IMR-90 (cell line): ENCODE measurements around the gene TNS1.

Experiments used
- CHD1 ChIP-seq: IDR thresholded peaks from 2 replicates; pipeline ENCODE4 v1.6.1; 2012; ENCODE audit warnings: low read depth, low read length, improper control_type of control experiment
- CTCF ChIP-seq: conservative IDR thresholded peaks from 2 replicates; pipeline ENCODE4 v1.5.1; 2012; ENCODE audit warnings: mild to moderate bottlenecking, low read depth, low read length, improper control_type of control experiment
- FOS ChIP-seq: fragments of 150-350 bp; IDR thresholded peaks from 2 replicates; pipeline ENCODE4 v1.6.1; 2016; ENCODE audit warnings: low read depth, low read length
- MAZ ChIP-seq: IDR thresholded peaks from 2 replicates; pipeline ENCODE4 v1.6.1; 2012; ENCODE audit warnings: low read depth, mild to moderate bottlenecking, low read length, improper control_type of control experiment, moderate library complexity, borderline replicate concordance
- MXI1 ChIP-seq: IDR thresholded peaks from 2 replicates; pipeline ENCODE4 v1.6.1; 2012; ENCODE audit warnings: low read depth, mild to moderate bottlenecking, low read length, moderate library complexity, borderline replicate concordance
- POLR2A ChIP-seq: IDR thresholded peaks from 2 replicates; pipeline ENCODE4 v1.6.1; 2012; ENCODE audit warnings: mild to moderate bottlenecking, low read depth, low read length
- RAD21 ChIP-seq: IDR thresholded peaks from 2 replicates; pipeline ENCODE4 v1.6.1; 2012; ENCODE audit warnings: low read length, improper control_type of control experiment

GRCh38 chr2:217839750-217840107 lies 163.1 kb downstream of the TNS1 start:
- TF ChIP-seq CTCF (no peak), MAZ (no peak), CHD1 (no peak), POLR2A (no peak), RAD21 (no peak), MXI1 (no peak), FOS (no peak)
